A673 (cell line): ENCODE data around the gene POGLUT3. TPM values are rescaled to one million over a fixed set of nuclear protein-coding genes. Genes with fewer than 3 reads are reported as not detected.

Experiments used
- BruUV-seq: library from RNA; stranded (reverse); fragments of 400-500 nt; replicated peaks from 2 replicates; lab custom pipeline; 2021; lab: Mats Ljungman, UMichigan
- CTCF ChIA-PET: fragments of 300-600 bp; sonication (Branson Sonifier 250); formaldehyde crosslinking; loops from one replicate; lab custom pipeline; 2022; ENCODE audit warnings: antibody characterized with exemption; lab: Charles Lee
- POLR2A ChIA-PET: fragments of 300-600 bp; sonication (Branson Sonifier 250); formaldehyde crosslinking; loops from one replicate; lab custom pipeline; 2022; ENCODE audit warnings: antibody characterized with exemption; ENCODE audit not compliant: low non-redundant PET; lab: Charles Lee
- DNase-seq: peaks from one replicate; pipeline ENCODE4 v3.0.0-alpha.2; 2015; ENCODE audit warnings: low spot score
- H3K27ac ChIP-seq: fragments of 200-600 bp; sonication (generic); 2 replicates; pipeline ENCODE4 v1.5.1; 2016; ENCODE audit warnings: mixed run types, low read depth, mild to moderate bottlenecking, mixed read lengths, antibody characterized with exemption, low read length; ENCODE audit not compliant: poor library complexity, severe bottlenecking
- H3K27me3 ChIP-seq: fragments of 200-600 bp; sonication (generic); replicated peaks from 2 replicates; pipeline ENCODE4 v1.6.1; 2017; ENCODE audit warnings: mixed run types, low read depth, mild to moderate bottlenecking, mixed read lengths, antibody characterized with exemption, low read length; ENCODE audit not compliant: insufficient read depth, poor library complexity
- H3K36me3 ChIP-seq: fragments of 200-600 bp; sonication (generic); 2 replicates; pipeline ENCODE4 v1.6.1; 2016; ENCODE audit warnings: mixed run types, mild to moderate bottlenecking, mixed read lengths, antibody characterized with exemption, low read length; ENCODE audit not compliant: insufficient read depth, poor library complexity, severe bottlenecking
- H3K4me1 ChIP-seq: fragments of 200-600 bp; sonication (generic); 2 replicates; pipeline ENCODE4 v1.6.1; 2017; ENCODE audit warnings: mixed run types, mild to moderate bottlenecking, mixed read lengths, antibody characterized with exemption, low read length; ENCODE audit not compliant: insufficient read depth, poor library complexity, severe bottlenecking
- H3K4me3 ChIP-seq: fragments of 200-600 bp; sonication (generic); 2 replicates; pipeline ENCODE4 v1.5.1; 2016; ENCODE audit warnings: low read depth, mixed run types, mild to moderate bottlenecking, mixed read lengths, low read length; ENCODE audit not compliant: poor library complexity, severe bottlenecking
- H3K9me3 ChIP-seq: fragments of 200-600 bp; sonication (generic); 2 replicates; pipeline ENCODE4 v1.6.1; 2016; ENCODE audit warnings: mixed run types, low read depth, mild to moderate bottlenecking, mixed read lengths, antibody characterized with exemption, low read length; ENCODE audit not compliant: poor library complexity, severe bottlenecking
- CTCF ChIP-seq: fragments of 300-800, 200-600 bp; sonication (generic); conservative IDR thresholded peaks from 2 replicates; pipeline ENCODE4 v1.5.1; 2017; ENCODE audit warnings: low read depth, mild to moderate bottlenecking, antibody characterized with exemption, low read length, moderate library complexity, mixed read lengths
- EZH2 ChIP-seq: fragments of 200-600 bp; sonication (generic); IDR thresholded peaks from 2 replicates; pipeline ENCODE4 v1.6.1; 2017; ENCODE audit warnings: borderline replicate concordance, low read depth, mild to moderate bottlenecking, mixed read lengths, antibody characterized with exemption, low read length; ENCODE audit not compliant: poor library complexity, severe bottlenecking
- intact Hi-C: fragments of 100-400 bp; cut with micrococcal nuclease; formaldehyde crosslinking; loops from one replicate; pipeline ENCODE4 v1.10.0; 2022; ENCODE audit not compliant: unreplicated experiment
- total RNA-seq: library from RNA; stranded (reverse); gene quantifications from 2 replicates; pipeline ENCODE4 v1.2.3, GENCODE V29; 2021

POGLUT3 gene
- total RNA-seq, 1 experiment from 2014 or later: 81.2 TPM

- Histone ChIP-seq H3K4me1 (no peaks in the 10 kb centered on the region), H3K9me3 (no peaks in the 10 kb centered on the region), H3K27ac (no peak overlapping the region), H3K36me3 (no peaks in the 10 kb centered on the region), H3K27me3 (no peaks in the 10 kb centered on the region), H3K4me3 (no peak overlapping the region)
- intact Hi-C loops: no loop called here
- no TSS peak for BruUV-seq
- no peak for DNase-seq
- ChIA-PET POLR2A (no interaction called here), CTCF (no interaction called here)
- TF ChIP-seq EZH2 (no peak), CTCF (no peak)
Observed at GRCh38 chr11:108508653-108509593, 10.7 kb upstream of the POGLUT3 start.

GRCh38 chr11:108501396-108501795 is 3.2 kb upstream of the POGLUT3 start:
- Histone ChIP-seq H3K4me1 (peaks cover 8% of the 10 kb centered on the region), H3K27ac (no peak overlapping the region), H3K4me3 (no peak overlapping the region), H3K27me3 (no peaks in the 10 kb centered on the region), H3K9me3 (no peaks in the 10 kb centered on the region), H3K36me3 (no peaks in the 10 kb centered on the region)
- ChIA-PET CTCF (no interaction called here), POLR2A (no interaction called here)
- BruUV-seq: no TSS peak
- intact Hi-C loops: no loop called here
- TF ChIP-seq EZH2: no peak
- TF ChIP-seq CTCF: no peak
- DNase-seq: no peak

GRCh38 chr11:108500721-108501120 is 2.5 kb upstream of the POGLUT3 start:
- H3K36me3 ChIP-seq: no peaks in the 10 kb centered on the region
- H3K27ac ChIP-seq: no peak overlapping the region
- no peak overlapping the region for H3K4me3 ChIP-seq
- BruUV-seq: no TSS peak
- H3K4me1 ChIP-seq: peaks cover 14% of the 10 kb centered on the region
- DNase-seq: no peak
- ChIA-PET POLR2A (no interaction called here), CTCF (no interaction called here)
- no peaks in the 10 kb centered on the region for H3K9me3 ChIP-seq
- H3K27me3 ChIP-seq: no peaks in the 10 kb centered on the region
- intact Hi-C loops: no loop called here
- TF ChIP-seq CTCF: no peak
- TF ChIP-seq EZH2: no peak
